ENCODE measurements around the gene CHRNA4.
A peak's percentile ranks its signal among the peaks of the same experiment; 100 is the strongest.
"Not testable (repeated sequence)": the region's sequence is repeated elsewhere in the genome, so short reads cannot be mapped to it uniquely, and the experiment has no call there.

Gene CHRNA4

GRCh38 chr20:63397155-63397843 is 36.1 kb upstream of the CHRNA4 start:
- DNase-seq, result no peak

GRCh38 chr20:63396300-63396699 is 35.2 kb upstream of the CHRNA4 start:
- DNase-seq, result no peak

- DNase-seq, result no peak
Measured at GRCh38 chr20:63395723-63396122, 34.6 kb upstream of the CHRNA4 start.

GRCh38 chr20:63394920-63395455 is 33.8 kb upstream of the CHRNA4 start:
- no peak for DNase-seq

GRCh38 chr20:63394069-63394919 is 33.1 kb upstream of the CHRNA4 start:
- DNase-seq, result peak; percentile 66

GRCh38 chr20:63393566-63393965 is 32.4 kb upstream of the CHRNA4 start:
- no peak for DNase-seq

- DNase-seq, result no peak
Measured at GRCh38 chr20:63392465-63393365, 31.6 kb upstream of the CHRNA4 start.

GRCh38 chr20:63387917-63388316 is 26.8 kb upstream of the CHRNA4 start:
- no peak for DNase-seq

GRCh38 chr20:63387393-63387792 is 26.2 kb upstream of the CHRNA4 start:
- no peak for DNase-seq

- DNase-seq, result peak; percentile 66
Measured at GRCh38 chr20:63386491-63386890, 25.3 kb upstream of the CHRNA4 start.

GRCh38 chr20:63385819-63386218 is 24.7 kb upstream of the CHRNA4 start:
- DNase-seq, result no peak

- DNase-seq, result no peak
Measured at GRCh38 chr20:63384336-63384735, 23.2 kb upstream of the CHRNA4 start.

- no peak for DNase-seq
Measured at GRCh38 chr20:63383556-63383955, 22.4 kb upstream of the CHRNA4 start.

- no peak for DNase-seq
Measured at GRCh38 chr20:63382551-63383300, 21.6 kb upstream of the CHRNA4 start.

- DNase-seq, result no peak
Measured at GRCh38 chr20:63381781-63382431, 20.8 kb upstream of the CHRNA4 start.

GRCh38 chr20:63380346-63380870 is 19.3 kb upstream of the CHRNA4 start:
- no peak for DNase-seq

GRCh38 chr20:63379872-63380271 is 18.7 kb upstream of the CHRNA4 start:
- DNase-seq, result not testable (repeated sequence)

GRCh38 chr20:63379296-63379695 is 18.1 kb upstream of the CHRNA4 start:
- DNase-seq, result no peak

- DNase-seq, result no peak
Measured at GRCh38 chr20:63378626-63379025, 17.5 kb upstream of the CHRNA4 start.

GRCh38 chr20:63377951-63378381 is 16.8 kb upstream of the CHRNA4 start:
- DNase-seq, result no peak

GRCh38 chr20:63377256-63377941 is 16.2 kb upstream of the CHRNA4 start:
- peak; percentile 76 for DNase-seq
